HG03135 (cell line): ENCODE results near the gene PRKAR2A.
A peak's percentile ranks its signal among the peaks of the same experiment; 100 is the strongest.
"Not testable (repeated sequence)": the region's sequence is repeated elsewhere in the genome, so short reads cannot be mapped to it uniquely, and the experiment has no call there.

Source experiments
- ATAC-seq: cut with Tn5 transposase; IDR thresholded peaks from one replicate; pipeline ENCODE4 v1.9.1; 2021; ENCODE audit warnings: mild to moderate bottlenecking, moderate library complexity; ENCODE audit not compliant: unreplicated experiment

Gene PRKAR2A

DNA sequence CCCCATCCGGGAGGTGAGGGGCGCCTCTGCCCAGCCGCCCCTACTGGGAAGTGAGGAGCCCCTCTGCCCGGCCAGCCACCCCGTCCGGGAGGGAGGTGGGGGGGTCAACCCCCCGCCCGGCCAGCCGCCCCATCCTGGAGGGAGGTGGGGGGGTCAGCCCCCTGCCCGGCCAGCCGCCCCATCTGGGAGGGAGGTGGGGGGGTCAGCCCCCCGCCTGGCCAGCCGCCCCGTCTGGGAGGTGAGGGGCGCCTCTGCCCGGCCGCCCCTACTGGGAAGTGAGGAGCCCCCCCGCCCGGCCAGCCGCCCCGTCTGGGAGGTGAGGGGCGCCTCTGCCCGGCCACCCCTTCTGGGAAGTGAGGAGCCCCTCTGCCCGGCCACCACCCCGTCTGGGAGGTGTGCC lies 113.1 kb downstream of the PRKAR2A start:
- not testable (repeated sequence) for ATAC-seq

DNA sequence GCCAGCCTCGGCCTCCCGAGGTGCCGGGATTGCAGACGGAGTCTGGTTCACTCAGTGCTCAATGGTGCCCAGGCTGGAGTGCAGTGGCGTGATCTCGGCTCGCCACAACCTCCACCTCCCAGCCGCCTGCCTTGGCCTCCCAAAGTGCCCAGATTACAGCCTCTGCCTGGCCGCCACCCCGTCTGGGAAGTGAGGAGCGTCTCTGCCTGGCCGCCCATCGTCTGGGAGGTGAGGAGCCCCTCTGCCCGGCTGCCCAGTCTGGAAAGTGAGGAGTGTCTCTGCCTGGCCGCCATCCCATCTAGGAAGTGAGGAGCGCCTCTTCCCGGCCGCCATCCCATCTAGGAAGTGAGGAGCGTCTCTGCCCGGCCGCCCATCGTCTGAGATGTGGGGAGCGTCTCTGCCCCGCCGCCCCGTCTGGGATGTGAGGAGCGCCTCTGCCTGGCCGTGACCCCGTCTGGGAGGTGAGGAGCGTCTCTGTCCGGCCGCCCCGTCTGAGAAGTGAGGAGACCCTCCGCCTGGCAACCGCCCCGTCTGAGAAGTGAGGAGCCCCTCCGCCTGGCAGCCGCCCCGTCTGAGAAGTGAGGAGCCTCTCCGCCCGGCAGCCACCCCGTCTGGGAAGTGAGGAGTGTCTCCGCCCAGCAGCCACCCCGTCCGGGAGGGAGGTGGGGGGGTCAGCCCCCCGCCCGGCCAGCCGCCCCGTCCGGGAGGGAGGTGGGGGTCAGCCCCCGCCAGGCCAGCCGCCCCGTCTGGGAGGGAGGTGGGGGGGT lies 113.7 kb downstream of the PRKAR2A start:
- ATAC-seq, result not testable (repeated sequence)

DNA sequence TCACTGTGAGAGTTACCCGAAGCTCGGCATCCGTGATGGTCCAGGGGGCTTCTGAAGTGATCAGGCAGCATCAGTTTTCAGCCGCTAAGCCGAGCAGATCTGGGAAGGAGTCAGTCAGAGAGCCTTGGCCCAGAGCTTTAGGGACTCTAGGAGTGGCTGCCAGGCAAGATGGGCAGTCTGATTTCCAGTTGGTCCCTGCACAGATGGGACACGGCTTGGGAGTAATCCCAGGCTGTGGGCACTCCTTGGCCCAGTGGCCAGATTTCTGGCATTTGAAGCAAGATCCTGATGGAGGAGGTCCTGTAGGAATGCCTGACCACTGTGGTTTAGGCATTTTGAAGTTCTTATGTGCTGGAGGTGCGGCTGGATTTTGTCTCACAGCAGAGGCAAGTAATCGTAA lies 120.2 kb downstream of the PRKAR2A start:
- ATAC-seq, result no peak

DNA sequence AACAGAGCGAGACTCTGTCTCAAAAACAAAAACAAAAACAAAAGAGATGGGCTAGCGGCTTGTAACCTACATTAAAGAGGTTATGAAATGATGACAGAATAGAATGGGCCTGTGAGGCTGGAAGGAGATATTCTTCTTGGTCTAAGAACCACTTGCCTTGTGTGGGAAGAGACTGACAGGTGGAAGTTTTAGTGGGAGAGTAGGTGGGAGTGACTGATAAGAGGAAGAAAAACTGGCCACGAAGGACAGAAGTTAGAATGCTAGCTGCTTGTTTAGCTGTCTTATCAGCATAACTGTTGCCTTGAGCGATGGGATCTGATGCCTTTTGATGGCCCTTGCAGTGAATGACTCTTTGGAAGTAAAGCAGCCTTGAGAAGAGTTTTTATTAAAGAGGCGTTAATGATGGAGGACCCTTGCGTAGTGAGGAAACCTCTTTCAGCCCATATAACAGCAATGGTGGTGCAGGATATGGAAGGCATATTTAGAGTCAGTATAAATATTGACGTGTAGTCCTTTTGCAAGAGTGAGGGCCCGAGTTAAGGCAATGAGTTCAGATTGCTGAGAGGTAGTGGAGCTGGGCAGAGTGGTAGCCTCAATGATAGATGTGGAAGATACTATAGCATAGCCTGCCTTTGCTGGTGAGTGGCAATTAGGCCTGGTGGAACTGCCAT lies 122.4 kb downstream of the PRKAR2A start:
- not testable (repeated sequence) for ATAC-seq

DNA sequence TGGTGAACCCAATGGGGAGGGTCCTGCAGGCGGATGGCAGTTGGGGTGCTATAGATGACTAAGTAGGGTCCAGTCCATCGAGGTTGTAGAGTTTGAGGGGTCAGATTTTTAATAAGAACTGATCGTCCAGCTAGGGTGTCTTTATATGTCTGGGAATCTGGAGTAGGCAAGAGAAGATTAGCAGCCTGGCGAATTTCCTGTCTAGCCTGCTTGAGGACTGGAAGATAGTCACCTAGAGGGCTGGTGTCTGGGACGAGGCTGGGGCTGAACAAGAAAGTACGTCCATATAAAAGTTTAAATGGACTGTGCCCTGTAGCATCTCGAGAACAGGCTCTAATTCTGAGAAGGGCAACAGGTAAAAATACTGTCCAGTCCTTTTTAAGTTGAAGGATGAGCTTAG lies 123.9 kb downstream of the PRKAR2A start:
- no peak for ATAC-seq

DNA sequence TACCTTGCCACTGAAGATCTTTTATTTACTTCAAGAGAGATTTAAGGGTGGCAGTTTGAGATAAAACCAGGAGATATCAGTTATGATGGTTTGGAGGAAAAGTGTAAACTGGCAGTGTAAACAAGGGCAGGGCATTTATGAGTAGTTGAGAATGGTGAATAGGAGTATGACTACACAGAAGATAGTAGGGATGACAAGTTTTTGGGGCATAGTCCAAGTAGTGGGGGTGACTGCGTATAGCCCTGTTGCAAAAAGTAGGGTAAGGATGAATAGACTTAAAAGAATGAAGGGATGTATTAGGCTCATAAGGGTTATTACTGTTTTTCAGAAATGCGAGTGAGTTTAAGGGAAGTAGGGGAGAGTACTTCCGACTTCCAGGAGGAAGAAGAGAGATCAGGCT lies 124.4 kb downstream of the PRKAR2A start:
- not testable (repeated sequence) for ATAC-seq

DNA sequence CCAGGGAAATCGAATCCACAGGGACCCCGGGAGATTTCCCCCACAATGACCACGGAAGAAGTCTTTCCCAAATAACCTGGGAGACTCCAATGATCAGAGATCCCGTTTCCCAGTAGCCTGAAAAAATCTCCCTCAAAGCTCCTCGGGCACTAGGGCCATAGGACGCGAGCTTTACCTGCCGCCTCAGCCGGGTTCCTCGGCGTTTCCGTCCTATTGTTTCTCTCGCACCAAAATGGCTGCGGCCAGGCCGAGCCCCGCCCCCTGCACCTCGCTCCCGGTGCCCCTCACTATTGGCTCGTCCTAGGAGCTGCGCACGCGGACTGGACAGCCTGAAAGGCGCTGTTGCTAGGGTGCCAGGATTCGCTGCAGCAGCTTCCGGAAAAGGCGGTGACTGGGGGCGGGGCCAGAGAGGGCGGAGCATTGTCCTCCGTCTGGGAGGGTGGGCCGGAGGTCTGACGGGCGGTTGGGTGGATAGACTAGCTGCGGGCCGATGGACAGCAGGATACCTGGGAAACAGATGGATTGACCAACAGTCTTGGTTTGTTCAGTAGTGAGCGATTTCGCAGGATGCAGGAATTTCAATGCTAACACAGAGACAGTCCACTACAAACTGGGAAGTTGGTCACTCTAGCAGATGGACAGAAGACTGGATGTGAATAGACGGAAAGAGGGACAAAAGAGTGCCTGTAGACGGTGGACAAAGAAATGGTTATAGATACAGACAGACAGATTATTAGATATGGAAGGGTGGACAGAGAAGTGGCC lies 130.5 kb downstream of the PRKAR2A start, which contains the start of gene IP6K2:
TSS of gene IP6K2 (minus strand) at position 240 of the 765 bp plus-strand sequence. CDS start 21,930 bp downstream, outside the sequence.
- ATAC-seq, result peak; percentile 98

DNA sequence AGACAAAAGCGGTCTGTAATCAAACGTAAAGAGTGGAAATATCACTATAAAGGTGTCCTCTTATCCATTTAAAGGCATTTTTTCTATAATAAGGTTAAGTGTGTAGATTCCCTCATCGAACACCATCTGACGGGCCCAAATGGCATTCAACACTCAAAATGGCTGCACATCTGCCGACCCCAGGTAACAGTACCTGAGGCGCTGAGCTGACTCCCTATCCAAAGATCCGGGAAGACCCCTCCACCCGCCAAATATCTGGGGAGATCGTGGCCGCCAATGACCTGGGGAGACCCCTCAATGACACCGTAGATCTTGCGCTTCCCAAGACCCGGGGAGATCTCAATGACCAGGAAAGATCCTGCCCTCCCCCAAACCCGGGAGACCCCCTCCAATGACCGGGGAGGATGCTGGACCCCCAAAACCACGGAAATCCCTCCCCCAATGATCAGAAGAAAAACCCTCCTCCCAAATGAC lies 131.1 kb downstream of the PRKAR2A start:
- no peak for ATAC-seq

DNA sequence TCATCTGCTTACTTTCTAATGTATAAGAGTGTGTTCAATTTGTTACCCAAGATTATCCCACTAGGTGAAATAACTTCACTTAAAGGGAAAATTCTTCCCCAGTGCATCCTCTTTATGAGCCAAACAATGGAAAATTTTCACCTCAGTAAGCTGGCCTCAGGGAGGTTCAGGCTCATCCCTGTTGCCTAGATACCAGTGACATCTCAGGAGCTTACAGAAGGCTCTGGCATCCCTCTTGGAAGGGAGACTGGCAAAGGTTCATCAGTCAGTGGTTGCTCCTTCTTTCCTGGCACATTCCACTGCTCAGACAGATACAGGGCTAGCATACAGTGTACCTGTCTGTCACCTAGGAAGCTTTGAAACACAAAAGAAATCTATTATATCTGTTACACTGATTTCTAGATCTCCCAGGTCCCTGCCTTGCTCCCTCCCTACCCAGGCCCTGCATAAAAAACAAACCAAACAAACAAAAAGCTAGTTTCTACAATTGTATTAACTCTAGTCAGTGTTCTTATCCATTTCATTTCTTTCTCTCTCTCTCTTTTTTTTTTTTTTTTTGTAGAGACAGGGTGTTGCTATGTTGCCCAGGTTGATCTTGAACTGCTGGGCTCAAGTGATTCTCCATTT lies 132.4 kb downstream of the PRKAR2A start:
- no peak for ATAC-seq

DNA sequence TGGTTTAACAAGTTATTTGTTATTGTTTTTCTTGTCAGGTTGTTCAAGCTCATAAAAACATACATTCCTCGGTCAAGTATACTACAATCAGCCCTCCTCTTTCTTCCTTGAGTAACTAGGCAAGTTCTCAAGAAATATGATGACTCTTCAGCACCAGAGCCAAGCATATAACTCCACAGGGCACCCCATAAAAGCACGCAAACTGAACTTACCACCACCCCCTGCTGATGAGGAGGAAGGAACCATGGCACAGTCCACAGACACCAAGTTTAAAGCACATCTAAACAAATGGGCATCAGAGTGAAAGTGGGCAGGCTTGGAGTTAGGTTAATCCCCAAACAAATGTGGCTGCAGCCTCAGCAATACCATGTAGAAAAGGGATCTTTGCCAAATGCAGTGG lies 135.9 kb downstream of the PRKAR2A start:
- ATAC-seq, result no peak

DNA sequence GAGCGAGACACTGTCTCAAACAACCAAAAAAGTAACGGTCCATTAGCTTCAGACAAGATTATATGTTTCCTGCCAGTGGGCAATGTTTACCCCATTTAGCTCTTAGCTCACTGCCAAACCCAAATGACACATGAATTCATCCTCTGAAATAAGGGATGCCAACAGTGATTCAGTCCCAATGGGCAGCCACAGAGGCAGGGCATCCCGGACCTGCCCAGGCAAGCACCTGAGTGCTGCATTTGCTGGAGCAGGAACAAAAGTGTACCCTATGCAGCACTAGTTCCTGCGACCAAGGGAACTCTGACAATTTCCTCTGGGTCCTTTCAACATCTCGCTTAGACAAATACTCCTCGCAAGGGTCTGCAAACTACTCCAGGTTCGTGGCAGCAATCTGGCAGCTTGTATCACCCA lies 138.6 kb downstream of the PRKAR2A start:
- ATAC-seq, result no peak

DNA sequence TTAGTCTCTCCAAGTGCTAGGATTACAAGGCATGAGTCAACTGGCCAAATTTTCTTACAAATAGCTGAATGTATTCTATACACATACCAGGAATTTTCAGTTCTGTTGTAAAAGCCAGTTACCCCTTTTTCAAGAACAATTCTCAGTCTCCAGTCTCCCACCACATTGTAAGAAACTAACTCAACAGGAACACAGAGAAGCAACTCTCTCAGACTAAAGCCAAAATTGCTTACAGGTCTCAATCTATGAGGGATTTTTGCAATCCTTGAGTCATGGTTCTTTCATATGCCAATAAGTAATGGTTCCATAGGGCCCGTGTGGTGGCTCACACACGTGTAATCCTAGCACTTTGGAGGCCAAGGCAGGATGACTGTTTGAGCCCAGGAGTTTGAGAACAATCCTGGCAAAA lies 139.2 kb downstream of the PRKAR2A start:
- ATAC-seq, result no peak

DNA sequence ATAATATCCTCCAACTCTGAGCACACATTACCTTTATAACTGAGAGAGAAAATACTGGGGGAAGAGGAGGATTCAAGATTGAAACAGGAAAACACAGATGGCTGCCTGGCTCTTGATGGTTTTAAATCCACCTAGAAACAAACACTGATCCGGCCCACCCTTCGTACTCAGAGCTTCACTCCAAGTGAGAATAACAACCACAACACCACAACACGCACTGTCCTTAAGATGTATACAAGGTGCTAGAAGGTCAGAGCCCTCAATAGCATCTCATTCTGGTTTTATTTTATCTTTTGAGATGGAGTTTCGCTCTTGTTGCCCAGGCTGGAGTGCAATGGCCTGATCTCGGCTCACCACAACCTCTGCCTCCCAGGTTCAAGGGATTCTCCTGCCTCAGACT lies 140.5 kb downstream of the PRKAR2A start:
- ATAC-seq, result no peak

DNA sequence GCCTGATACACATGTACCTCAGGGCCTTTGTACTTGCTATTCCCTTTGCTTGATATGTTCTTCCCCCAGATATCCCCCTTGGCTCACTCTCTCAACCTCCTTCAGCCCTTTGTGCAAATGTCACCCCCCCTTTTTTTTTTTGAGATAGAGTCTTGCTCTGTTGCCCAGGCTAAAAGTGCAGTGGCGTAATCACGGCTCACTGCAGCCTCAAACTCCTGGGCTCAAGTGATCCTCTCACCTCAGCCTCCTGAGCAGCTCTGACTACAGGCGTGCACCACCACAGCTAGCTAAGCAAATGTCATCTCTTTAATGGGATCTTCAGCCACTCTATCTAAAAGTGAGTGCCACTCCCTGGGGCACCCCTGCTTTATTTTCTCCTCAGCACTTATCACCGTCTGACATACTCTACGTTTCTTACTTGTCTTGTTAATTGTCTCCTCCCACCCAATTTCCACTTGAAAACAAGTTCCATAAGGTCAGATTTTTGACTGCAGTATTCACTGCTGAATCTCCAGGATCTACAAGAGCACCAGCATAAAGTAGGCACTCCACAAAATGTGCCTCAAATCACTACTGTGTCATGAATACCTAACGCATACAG lies 145.3 kb downstream of the PRKAR2A start:
- no peak for ATAC-seq

DNA sequence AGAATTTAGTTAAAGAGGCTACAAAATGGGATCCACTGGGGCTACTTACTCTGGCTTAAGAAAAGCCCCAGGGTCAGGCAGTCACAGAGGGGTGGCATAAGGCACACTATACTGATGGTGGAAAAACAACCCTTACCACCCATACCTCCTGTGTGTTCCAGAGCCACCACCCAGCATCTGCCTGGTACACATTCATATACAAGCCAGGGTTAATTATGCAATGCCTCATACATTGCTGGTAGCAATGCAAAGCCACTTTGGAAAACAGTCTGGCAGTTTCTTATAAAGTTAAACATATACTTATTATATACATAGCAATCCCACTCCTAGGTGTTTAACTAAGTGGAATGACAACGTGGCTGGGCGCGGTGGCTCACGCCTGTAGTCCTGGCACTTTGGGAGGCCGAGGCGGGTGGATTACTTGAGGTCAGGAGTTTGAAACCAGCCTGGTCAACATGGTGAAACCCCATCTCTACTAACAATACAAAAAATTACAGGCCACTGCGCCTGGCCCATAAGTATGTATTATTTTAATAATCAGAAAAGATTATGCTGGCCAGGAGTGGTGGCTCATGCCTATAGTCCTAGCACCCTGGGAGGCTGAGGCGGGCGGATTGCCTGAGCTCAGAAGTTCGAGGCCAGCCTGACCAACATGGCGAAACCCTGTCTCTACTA lies 146.8 kb downstream of the PRKAR2A start:
- ATAC-seq, result no peak

DNA sequence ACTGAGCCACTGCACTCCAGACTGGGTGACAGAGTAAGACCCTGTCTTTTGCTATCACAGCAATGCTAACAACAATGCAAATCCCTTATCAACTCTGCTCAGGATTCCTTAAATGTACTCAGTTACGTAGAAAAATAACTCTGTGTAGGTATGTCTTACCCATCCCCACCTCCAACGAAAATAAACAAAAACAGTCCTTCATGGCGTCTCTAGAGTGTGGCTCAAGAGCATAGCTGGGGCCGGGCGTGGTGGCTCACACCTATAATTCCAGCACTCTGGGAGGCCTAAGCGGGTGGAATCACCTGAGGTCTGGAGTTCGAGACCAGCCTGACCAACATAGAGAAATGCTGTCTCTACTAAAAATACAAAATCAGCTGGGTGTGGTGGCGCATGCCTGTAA lies 148.8 kb downstream of the PRKAR2A start:
- ATAC-seq, result no peak

DNA sequence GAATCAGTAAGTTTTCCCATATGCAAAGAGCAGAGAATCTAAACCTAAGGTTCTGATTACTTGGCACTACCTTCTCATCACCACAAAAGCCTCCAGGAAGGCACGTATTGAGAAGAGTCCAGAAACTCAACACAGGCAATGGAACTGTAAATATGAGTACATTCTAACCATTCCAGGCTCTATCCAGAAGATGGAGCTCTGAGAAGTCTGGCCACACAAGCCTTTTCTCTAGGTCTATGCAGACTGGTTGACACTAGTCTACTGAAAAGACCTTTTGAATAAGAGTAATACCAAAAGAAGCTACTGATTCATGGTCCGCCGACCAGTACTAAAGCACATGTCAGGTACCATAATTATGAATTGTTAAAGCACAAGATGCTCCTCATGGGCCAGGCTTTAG lies 149.7 kb downstream of the PRKAR2A start:
- ATAC-seq, result no peak

DNA sequence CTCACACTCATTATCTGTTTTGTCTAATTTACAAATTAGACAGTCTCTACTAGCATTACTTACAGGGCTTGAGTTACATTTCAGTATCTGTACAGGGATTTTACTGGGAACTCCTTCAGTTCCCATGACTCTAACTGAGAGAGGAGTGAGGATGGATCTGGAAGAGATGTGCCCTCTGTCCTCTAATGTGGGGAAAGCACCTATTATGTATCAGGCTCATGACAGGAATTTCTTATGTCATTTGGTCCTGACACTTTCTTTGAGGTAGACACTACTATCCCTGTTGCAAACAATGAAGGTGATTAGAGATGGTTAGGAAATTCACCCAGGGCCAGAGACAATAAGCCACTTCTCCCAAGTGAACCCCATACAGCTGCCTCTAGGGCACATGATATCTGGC lies 151.1 kb downstream of the PRKAR2A start:
- no peak for ATAC-seq
